ENCODE results near the gene IQGAP2. TPM values are rescaled to one million over a fixed set of nuclear protein-coding genes. Genes with fewer than 3 reads are reported as not detected.

IQGAP2 gene
- total and polyA plus RNA-seq, 9 of the 15 experiments (the other 6 are each of a cell fraction or from before 2014, with no cell fraction given): 8.7 to 23.2 (median 17.4) TPM

DNA sequence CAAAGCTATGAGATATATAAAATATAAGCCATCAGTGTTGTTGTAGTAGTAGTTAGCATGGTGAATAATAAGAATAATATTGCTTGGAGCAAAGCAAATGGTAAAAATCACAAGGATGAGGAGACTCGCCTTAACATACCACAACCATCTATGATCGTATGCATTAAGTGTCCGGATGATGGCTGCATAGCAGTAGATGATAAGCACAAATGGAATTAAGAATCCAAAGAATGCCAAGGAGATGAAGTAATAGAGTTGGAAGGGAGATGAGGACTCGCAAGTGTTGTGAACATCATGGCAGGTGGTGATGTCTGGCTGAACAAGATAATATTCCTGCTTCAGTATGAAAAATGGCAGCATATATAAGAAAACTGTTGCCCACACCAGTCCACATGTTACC is 214.6 kb downstream of the IQGAP2 start:
- H3K36me3 ChIP-seq (ENCODE audit: control insufficient read depth, insufficient read depth, low read length): no peaks in the 10 kb centered on the region
- intact Hi-C loops (cut with micrococcal nuclease): no loop called here
- ChIA-PET POLR2A (no interaction called here), CTCF (ENCODE audit: low intra/inter-chr PET ratio) (no interaction called here)
- no peaks in the 10 kb centered on the region for H3K79me2 ChIP-seq (ENCODE audit: control insufficient read depth, insufficient read depth, low read length)
- in situ Hi-C loops (cut with MboI): no loop called here
- no peak overlapping the region for H2AFZ ChIP-seq (ENCODE audit: low read depth, low read length)
- H3K4me3 ChIP-seq: no peak overlapping the region
- DNase-seq (ENCODE audit: extremely low read depth in 1 of 4, low spot score in 3 of 4): no peak
- no peaks in the 10 kb centered on the region for H3K27me3 ChIP-seq (ENCODE audit: control insufficient read depth in 2 of 2, insufficient read depth in 2 of 2, low read length in 2 of 2)
- FAIRE-seq: no peak
- ATAC-seq: no peak
- H3K27ac ChIP-seq (ENCODE audit: extremely low read depth, low read depth, low read length): no peak overlapping the region
- no peaks in the 10 kb centered on the region for H3K9me1 ChIP-seq (ENCODE audit: control insufficient read depth, insufficient read depth, low read length)
- WGBS (ENCODE audit: insufficient coverage, low coverage, missing lambda C conversion rate): 58% methylated on average over 4 of the region's 4 CpGs
- peaks cover 0 to 8% of the 10 kb centered on the region in 2 experiments; a peak in 1 of 5 replicates for H3K4me1 ChIP-seq (replicated peaks in 1 of 2; ENCODE audit: control insufficient read depth in 2 of 2, insufficient read depth in 2 of 2, low read length in 2 of 2)
- no peak overlapping the region for H3K4me2 ChIP-seq (ENCODE audit: insufficient read depth, low read length)
- no peaks in the 10 kb centered on the region for H4K20me1 ChIP-seq (replicated peaks; ENCODE audit: control insufficient read depth, insufficient read depth, low read length)
- H3K9ac ChIP-seq (ENCODE audit: insufficient read depth in 1 of 2, low read depth in 2 of 2, low read length in 2 of 2): no peak overlapping the region
- BruUV-seq (replicated peaks): no TSS peak
- H3K9me3 ChIP-seq (replicated peaks; ENCODE audit: control insufficient read depth, insufficient read depth, low read depth, low read length): no peaks in the 10 kb centered on the region
- TF ChIP-seq, protein P1, sequence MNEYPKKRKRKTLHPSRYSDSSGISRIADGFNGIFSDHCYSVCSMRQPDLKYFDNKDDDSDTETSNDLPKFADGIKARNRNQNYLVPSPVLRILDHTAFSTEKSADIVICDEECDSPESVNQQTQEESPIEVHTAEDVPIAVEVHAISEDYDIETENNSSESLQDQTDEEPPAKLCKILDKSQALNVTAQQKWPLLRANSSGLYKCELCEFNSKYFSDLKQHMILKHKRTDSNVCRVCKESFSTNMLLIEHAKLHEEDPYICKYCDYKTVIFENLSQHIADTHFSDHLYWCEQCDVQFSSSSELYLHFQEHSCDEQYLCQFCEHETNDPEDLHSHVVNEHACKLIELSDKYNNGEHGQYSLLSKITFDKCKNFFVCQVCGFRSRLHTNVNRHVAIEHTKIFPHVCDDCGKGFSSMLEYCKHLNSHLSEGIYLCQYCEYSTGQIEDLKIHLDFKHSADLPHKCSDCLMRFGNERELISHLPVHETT (CRISPR knock-in tag; conservative IDR thresholded peaks at IDR 0.05 in 1 of 2, IDR thresholded peaks at IDR 0.05 in 1 of 2): no peak
- TF ChIP-seq HIVEP1 (CRISPR knock-in tag; IDR thresholded peaks at IDR 0.05): no peak
- no peak for TF ChIP-seq CTBP1 (IDR thresholded peaks at IDR 0.05; ENCODE audit: borderline replicate concordance)
- no peak for TF ChIP-seq ARID2 (IDR thresholded peaks at IDR 0.05)
- TF ChIP-seq RBM25 (IDR thresholded peaks at IDR 0.05; ENCODE audit: low read depth, low read length, severe bottlenecking): no peak
- no peak for TF ChIP-seq TCFL5 (CRISPR knock-in tag; conservative IDR thresholded peaks at IDR 0.05)
- TF ChIP-seq, protein P2, sequence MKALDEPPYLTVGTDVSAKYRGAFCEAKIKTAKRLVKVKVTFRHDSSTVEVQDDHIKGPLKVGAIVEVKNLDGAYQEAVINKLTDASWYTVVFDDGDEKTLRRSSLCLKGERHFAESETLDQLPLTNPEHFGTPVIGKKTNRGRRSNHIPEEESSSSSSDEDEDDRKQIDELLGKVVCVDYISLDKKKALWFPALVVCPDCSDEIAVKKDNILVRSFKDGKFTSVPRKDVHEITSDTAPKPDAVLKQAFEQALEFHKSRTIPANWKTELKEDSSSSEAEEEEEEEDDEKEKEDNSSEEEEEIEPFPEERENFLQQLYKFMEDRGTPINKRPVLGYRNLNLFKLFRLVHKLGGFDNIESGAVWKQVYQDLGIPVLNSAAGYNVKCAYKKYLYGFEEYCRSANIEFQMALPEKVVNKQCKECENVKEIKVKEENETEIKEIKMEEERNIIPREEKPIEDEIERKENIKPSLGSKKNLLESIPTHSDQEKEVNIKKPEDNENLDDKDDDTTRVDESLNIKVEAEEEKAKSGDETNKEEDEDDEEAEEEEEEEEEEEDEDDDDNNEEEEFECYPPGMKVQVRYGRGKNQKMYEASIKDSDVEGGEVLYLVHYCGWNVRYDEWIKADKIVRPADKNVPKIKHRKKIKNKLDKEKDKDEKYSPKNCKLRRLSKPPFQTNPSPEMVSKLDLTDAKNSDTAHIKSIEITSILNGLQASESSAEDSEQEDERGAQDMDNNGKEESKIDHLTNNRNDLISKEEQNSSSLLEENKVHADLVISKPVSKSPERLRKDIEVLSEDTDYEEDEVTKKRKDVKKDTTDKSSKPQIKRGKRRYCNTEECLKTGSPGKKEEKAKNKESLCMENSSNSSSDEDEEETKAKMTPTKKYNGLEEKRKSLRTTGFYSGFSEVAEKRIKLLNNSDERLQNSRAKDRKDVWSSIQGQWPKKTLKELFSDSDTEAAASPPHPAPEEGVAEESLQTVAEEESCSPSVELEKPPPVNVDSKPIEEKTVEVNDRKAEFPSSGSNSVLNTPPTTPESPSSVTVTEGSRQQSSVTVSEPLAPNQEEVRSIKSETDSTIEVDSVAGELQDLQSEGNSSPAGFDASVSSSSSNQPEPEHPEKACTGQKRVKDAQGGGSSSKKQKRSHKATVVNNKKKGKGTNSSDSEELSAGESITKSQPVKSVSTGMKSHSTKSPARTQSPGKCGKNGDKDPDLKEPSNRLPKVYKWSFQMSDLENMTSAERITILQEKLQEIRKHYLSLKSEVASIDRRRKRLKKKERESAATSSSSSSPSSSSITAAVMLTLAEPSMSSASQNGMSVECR (CRISPR knock-in tag; IDR thresholded peaks at IDR 0.05): no peak
- no peak for TF ChIP-seq ZNF263 (CRISPR knock-in tag; IDR thresholded peaks at IDR 0.05; ENCODE audit: borderline replicate concordance)
- no peak for TF ChIP-seq RBM39 (optimal IDR thresholded peaks at IDR 0.05; ENCODE audit: low read depth, low read length)
- no peak for TF ChIP-seq PCBP1 (IDR thresholded peaks at IDR 0.05; ENCODE audit: low read depth, low read length, poor library complexity, severe bottlenecking)
- TF ChIP-seq ZNF444 (CRISPR knock-in tag; IDR thresholded peaks at IDR 0.05): no peak
- no peak for TF ChIP-seq CXXC5 (CRISPR knock-in tag; IDR thresholded peaks at IDR 0.05)
- no peak for TF ChIP-seq ARID1B (IDR thresholded peaks at IDR 0.05)
